Muscle of arm (tissue), 12 donors: ENCODE data around the gene UAP1L1. TPM values are rescaled to one million over a fixed set of nuclear protein-coding genes. Genes with fewer than 3 reads are reported as not detected.

Experiments
- DNase-seq: peaks from one replicate; pipeline ENCODE4 v3.0.0-alpha.2; 2013
- polyA plus RNA-seq, 12 donors: library from polyadenylated mRNA; unstranded; fragments of 120-200 nt; gene quantifications; one replicate each; pipeline ENCODE4 v1.2.1, GENCODE V29; 2013; ENCODE audit not compliant: insufficient read length in 12 of 12

UAP1L1 gene
- polyA plus RNA-seq, 12 donors: 1.4 to 3.8 (median 1.8) TPM; not detected in 2

DNA sequence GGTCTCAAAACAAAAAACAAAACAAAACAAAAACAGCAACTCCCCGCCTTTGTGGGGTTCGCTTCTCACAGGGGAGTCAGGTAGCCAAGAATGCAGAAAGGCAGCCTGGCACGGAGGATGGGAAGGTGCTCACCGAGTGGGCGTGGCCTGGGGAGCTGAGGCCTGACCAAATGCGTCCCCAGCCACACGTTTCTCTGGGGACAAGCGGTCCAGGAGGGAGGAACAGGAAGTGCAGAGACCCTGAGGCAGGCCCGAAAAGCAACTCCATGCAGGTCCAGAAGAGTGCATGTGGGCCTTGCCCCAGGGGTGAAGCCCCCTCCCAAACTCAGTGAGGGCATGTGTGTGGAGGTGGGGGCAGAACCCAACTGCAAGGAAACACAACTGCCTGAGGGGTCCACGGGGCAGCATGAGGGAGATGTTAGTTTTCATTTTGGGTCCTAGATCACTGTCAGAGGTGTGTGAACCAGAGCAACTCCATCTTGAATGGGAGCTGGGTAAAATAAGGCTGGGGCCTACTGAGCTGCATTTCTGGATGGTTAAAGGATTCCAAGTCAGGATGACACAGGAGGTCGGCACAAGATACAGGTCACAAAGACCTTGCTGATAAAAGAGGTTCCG is 2.6 kb upstream of the UAP1L1 start:
- DNase-seq: no peak

DNA sequence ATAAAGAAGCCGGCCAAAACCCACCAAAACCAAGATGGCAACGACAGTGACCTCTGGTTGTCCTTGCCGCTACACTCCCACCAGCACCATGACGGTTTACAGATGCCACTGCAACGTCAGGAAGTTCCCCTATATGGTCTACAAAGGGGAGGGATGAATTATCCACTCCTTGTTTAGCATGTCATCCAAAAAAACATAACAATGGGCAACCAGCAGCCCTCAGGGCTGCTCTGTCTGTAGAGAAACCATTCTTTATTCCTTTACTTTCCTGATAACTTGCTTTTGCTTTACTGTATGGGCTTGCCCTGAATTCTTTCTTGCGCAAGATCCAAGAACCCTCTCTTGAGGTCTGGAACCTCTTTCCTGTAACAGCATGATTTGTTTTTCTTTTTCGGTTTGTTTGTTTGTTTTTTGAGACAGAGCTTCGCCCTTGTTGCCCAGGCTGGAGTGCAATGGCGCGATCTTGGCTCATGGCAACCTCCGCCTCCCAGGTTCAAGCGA is 2.0 kb upstream of the UAP1L1 start:
- no peak for DNase-seq

DNA sequence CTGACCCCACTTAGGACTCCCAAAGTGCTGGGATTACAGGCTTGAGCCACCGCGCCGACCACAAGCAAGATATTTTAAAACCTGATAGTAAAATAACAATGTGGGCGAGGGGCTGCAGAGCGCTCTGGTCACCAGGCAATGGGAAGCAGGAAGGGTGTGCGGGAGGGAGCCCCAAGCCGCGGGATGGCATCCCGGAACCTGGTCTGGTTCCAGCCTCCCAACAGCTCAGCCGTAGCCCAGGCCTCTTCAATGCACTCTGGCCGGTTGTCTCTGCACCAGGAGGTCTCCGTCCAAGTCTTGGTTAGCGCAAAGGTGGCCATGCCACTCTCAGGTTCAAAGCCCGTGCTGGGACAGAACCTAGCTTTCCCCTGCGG is 694 bp upstream of the UAP1L1 start:
- no peak for DNase-seq

DNA sequence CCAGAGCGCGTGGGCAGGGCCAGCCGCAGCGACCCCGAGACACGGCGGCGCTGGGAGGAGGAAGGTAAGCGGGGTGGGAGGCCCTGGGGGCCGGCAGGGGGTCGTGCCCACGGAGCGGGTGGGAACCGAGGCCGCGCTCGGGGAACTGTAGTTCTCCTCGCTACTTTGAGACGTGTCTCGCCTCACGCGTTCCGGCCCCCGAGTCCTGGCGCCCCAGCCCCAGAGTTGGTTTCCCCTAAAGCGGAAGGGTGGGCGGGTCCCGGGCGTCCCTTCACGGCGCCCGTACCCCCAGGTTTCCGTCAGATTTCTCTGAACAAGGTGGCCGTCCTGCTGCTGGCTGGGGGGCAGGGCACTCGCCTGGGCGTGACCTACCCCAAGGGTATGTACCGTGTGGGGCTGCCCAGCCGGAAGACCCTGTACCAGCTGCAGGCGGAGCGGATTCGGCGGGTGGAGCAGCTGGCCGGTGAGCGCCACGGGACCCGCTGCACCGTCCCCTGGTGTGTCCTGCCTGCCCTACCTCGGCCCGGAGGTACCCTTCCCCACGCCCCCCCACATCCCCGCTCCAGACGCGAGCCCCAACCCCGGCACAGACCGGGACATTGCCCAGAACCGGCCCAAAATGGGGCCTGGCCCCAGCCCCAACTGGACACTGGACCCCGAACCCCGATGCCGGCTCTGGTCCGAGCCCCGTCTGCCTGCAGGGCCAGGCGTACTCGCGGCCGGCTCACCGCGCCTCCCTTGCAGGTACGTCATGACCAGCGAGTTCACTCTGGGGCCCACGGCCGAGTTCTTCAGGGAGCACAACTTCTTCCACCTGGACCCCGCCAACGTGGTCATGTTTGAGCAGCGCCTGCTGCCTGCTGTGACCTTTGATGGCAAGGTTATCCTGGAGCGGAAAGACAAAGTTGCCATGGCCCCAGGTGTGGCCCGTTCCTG is 709 bp downstream of the UAP1L1 start:
- DNase-seq: no peak

DNA sequence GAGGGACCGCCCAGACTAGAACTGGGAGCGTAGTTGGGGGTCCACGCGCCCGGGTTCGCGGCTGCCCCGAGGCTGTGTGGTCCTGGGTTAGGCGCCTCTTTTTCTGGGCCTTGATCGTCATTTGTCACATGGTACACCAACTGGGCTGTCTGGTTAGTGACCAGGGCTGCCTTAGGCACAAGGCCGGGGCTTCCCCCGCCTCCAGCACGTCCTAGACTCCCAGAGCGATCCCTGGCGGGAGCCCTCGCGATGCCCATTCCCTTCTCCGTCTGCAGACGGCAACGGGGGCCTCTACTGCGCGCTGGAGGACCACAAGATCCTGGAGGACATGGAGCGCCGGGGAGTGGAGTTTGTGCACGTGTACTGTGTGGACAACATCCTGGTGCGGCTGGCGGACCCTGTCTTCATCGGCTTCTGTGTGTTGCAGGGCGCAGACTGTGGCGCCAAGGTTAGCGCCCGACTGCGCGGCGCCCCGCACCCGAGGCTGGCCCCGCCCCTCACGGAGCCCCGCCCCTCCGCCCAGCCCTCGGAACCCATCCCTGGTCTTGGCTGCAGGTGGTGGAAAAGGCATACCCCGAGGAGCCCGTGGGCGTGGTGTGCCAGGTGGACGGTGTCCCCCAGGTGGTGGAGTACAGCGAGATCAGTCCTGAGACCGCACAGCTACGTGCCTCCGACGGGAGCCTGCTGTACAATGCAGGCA is 1.5 kb downstream of the UAP1L1 start:
- no peak for DNase-seq

DNA sequence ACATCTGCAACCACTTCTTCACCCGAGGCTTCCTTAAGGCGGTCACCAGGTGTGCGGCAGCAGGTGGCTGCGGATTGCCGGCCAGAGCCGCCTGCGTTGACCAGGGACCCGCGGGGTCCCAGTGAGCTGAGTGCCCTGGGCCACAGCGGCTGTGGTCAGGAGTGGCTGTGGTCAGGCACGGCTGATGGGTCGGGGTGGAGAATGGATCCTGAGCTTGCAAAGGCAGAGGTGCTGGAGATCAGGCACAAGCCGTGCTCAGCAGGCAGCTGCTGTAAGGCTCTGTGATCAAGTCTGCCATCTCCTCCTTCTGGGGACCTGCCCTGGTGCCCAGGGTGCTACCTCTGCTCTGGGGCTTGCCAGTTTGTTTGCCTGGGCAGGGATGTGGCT is 2.1 kb downstream of the UAP1L1 start:
- DNase-seq: no peak

DNA sequence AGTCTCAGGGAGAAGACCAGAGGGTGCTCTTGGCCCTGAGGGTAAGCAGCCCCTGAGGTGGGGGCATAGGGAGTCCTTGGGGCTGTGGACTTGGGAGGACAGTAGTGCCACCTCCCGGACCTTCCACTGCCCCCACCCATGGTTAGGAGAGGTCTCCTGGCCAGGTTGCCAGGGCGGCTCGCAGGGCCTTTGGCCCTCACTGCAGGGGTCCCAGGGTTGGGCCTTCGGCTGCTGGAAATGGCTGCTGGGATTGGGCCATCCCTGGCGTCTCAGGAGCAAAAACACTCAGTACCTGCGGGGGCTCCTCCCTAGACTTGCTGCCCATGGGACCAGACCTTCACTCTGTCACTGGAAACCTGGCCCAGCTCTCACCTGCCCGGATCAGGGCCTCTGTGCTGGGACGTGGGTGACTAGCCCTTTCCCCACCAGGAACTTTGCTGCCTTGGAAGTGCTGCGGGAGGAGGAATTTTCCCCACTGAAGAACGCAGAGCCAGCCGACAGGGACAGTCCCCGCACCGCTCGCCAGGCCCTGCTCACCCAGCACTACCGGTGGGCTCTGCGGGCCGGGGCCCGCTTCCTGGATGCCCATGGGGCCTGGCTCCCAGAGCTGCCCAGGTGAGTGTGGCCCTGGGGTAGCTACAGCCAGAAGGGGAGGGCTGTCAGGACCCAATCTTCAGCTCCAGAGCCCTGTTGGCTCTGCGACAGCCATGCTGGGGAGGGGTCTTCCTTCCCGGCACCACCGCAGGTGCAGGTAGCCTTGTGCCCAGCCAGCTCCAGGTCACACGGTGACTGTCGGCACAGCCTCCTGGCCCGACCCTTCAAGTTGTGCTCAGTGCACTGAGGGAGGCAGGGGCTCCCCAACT is 3.2 kb downstream of the UAP1L1 start:
- no peak for DNase-seq

DNA sequence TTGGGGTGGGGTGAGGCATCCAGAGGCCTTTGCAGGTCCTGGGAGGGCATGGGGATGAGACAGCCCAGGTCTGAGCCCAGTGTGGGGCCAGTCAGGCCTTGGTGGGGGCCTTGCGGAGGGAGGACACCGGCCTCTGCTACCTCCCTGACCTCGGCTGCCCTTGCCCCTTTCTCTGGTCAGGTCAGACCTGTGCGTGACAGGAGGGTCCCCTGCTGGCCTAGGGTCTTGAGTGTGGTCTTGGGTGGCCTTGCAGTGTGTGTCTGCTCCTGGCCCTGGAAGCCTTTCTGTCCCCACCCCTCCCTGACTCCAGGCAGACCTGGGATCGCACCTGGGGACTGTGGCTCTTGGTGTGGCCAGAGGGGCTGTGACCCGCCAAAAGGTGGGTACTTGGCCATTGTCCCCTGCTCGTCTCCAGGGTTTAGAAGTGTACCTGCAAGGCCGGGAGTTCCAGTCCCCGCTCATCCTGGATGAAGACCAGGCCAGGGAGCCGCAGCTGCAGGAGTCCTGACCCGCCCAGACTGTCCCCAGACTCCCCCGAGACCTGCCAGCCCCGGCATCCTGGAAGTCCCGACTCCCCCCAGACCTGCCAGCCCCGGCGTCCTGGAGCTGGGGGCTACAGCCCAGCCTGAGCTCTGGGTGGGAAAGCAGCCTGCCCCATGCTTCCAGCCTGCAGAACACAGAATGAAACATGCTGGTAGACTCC is 5.1 kb downstream of the UAP1L1 start:
- no peak for DNase-seq

DNA sequence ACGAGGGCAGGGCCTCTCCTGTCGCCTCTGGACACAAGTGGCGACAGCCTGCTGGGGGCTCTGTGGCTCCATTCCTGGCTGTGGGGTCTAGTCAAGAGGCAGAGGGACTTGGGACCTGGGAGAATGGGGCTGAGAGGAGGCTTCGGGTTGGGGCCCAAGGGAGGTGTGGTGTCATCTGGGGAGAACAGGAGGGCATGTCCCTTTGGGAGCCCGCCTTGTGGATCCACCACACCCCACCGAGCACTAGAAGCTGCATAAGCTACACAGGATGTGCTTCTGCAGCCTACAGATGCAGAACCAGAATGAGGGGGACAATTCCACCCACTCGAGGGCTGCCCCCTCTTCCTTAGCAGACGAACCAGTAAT is 5.6 kb downstream of the UAP1L1 start:
- DNase-seq: no peak

DNA sequence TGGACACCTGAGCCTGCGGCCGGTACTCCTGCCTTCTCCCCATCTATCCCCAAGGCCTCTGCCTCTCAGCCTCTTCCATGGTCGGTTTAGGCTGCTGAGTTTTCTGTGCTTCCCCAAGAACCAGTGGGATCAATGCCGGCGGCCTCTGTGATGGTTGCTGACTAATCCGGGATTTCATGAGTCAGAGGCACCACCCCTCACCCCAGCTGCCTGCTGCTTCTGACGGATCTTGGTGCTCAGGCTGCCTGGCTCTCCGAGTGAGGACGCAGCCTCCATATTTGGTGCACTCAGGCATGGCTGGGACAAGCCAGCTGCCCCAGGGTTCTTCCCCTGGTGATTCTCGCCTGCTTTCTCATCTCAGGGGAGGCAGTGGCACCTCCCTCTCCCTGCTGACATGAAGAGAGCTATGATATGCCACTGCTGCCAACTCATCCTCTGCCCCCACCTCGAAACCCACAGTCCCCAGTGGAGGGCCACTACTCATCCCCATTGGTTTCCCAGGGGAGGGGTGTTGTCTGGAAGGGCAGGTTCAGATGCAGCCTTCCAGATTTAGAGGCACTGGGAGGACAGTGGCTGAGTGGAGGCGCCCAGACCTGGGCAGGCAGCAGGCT is 6.2 kb downstream of the UAP1L1 start:
- DNase-seq: no peak

DNA sequence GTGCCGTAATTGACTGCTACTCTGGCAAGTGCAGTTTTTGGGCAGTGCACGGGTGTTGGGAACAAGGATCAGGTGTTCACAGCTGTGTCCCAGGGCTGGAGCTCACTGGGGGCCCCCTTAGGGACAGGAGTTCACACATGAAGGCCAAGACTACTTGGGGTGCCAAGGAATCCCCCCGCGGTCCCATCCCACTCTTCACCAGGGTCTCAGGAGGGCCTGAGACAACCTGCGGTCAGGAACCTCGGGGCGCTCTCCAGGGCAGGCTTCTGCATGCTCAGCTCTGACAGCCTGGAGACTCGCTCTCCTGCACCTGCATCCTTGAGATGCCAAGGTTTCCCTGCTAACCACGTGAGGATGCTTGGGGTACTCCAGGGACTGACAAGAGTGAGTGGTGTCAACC is 7.2 kb downstream of the UAP1L1 start:
- DNase-seq: no peak

DNA sequence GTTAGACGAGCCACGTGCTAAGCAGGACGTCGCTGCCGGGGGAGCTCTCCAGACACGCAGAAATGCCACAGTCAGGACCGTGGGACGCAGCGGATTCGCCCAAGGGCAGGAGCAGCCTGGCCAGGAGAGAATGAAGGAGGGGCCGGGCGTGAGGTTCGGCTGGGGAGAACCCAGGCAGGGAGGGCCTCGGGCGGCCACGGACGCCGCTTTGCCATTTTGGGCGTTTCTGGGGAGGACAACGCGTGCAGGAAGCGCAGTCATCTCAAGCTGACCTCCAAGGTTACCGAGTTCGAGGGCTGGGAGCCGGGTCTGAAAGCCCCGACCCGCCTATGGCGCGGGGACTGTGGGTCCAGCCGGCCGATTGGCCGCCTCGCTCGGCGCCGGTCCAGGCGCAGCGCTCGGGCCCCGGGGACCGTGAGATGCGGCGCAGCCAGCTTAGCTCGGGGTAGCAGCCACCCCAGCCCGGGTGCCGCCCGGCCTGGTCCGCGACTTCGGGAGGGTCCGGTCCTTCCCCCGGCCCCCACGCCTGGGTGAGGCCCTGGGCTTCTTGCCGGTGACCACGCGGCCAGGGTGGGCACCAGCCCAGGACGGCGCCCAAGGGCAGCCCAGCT is 8.7 kb downstream of the UAP1L1 start:
- DNase-seq: no peak

DNA sequence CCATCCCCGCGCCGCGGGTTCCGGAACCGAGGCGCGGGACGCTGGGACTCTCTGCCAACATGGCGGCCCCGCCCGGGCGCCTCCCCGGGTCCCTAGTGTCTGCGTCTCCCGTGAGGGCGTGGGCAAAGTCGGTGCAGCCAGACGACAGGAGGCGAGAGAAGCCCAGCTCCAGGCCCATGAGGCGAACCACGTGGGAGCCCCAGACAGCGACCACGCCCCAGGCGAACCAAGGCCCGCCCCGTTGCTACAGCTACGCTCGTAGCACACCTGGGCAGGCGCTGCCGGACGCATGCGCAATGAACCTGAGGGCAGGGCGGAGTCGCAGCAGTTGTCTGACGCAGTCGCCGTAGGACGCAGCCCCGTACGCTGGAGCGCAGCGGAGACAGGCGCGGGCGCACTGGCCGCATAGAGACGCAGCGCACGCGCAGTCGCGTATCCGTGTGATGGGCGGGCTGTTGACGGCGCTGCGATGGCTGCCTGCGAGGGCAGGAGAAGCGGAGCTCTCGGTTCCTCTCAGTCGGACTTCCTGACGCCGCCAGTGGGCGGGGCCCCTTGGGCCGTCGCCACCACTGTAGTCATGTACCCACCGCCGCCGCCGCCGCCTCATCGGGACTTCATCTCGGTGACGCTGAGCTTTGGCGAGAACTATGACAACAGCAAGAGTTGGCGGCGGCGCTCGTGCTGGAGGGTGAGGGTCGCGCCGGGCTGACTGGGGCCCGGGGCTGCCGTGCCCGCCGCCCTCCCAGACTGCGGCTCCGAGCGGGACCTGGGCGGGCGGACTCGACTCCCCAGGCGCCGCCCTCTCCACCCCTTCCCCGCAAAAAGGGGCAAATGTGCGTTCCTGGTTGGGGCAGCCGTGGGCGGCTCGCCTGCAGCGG is 9.5 kb downstream of the UAP1L1 start, which contains the start of gene MAN1B1:
MAN1B1 (plus strand) TSS at position 455 of the 878 bp plus-strand sequence; CDS start at position 470, 15 bp downstream.
- DNase-seq: peak; percentile 98

DNA sequence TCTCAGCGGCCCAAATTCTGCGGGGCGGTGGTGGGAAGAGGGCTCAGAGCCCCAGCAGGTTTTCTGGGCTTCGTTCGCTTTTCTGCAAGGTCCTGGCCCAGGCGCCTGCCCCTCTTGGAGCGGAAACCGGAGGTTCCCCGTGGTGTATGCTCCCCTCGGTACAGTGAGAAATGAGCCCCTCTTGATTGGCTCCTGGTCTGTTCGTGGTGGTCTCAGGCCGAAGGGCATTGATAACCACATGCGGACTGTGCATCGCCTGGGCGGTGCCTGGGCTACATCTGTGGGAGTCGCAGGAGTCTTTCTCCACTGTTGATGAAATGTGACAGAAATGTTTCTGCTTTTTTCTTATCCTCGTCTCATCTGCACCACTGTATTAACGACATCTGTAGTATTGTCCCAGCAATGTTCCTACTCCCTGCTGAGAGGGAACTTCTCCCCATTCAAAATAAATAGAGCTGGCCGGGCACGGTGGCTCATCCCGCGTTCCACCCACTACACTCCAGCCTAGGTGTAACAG is 10.2 kb downstream of the UAP1L1 start:
- DNase-seq: no peak

DNA sequence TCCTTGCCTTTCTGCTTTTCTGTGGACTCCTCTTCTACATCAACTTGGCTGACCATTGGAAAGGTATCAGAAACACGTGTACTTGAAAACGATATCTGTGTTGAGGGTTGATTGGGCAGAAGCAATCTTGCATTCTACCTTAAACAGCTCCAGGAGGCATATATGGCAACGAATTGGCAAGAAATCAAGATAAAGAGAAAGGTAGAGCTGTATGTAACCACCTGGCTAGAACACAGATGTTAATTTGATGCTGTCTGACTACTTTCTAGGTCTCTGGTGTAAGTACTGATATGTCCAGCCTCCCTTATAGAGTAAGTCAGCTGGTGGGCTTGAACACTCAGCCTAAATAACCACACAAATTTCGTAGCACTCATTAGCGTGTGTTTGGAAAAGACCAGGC is 10.8 kb downstream of the UAP1L1 start:
- DNase-seq: no peak

DNA sequence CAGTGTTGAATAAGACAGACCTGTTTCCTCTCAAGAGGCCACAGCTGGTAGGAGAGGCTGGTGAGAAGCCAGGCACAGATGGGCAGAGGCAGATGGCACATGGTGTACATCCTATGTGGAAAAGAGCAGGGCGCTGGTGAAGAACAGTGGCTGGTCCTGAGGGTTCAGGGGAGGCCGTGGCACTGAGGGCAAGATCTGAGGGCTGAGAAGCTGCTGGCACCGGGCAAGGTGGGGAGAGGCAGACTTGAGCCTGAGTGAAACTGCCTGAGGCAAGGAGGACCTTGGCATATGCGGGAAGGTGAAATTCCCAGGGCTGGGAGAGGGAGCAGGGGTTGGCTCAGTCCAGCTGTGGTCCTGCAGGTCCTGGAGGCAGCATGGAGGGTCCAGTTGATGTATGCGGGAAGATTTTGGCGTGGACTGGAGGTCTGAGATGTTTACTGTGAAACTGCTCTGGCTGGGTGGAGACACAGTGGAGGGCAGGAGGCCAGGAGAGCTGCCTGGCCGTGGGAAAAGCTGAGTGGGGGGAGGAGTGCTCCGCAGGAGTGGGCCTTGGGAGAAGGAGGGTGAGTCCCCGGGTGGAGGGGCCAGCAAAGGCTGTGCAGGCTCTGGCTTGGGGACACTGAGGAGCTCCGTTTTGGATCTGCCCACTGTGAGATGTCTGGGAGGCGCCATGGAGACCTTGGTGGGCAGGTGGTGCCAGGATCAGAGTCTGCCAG is 12.1 kb downstream of the UAP1L1 start:
- DNase-seq: no peak

DNA sequence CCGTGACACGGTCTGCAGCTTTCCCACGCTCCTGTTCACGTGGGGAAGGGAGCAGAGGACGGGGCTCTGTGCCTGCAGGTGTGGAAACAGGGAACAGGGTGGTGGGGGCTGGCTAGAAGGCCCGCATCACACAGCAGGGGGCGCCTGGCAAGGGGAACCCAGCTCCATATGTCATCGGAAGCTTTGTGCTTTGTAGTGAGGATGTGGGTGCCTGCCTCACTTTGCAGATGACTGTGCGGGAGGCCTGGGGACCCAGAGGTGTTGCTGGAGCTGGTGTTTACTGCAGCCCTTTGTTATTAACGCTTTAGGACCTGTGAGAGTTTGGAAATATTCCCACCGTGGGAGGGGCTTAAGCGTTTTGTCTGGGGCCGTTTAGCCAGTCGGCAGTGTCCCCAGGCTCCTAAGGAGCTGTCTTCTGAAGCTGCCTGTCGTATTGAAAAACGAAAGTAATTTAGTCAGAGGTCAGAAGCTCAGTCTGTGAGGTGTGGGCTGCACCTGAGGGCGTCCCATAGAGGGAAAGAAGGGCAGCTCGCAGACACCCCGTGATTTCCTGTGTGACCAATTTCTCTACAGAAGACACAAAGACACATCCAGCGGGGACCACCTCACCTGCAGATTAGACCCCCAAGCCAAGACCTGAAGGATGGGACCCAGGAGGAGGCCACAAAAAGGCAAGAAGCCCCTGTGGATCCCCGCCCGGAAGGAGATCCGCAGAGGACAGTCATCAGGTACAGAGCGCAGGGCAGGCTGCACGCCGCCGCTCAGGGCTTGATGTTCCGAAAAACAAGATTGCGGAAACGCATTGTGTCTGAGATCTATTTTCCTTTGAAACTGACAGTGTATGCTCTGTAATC is 18.6 kb downstream of the UAP1L1 start:
- no peak for DNase-seq
